Retinal pigment epithelial cell (primary cell): Measurements from ENCODE around the gene PSKH1.
A peak's percentile ranks its signal among the peaks of the same experiment; 100 is the strongest.

Source experiments
- DNase-seq: peaks from one replicate; pipeline ENCODE4 v3.0.0-alpha.2; 2010; ENCODE audit warnings: low read depth
- H3K4me3 ChIP-seq: 2 replicates; pipeline ENCODE4 v1.5.1; 2011; ENCODE audit warnings: mild to moderate bottlenecking, low read length, control low read depth, moderate library complexity
- TF ChIP-seq, protein P1 (sequence below): conservative IDR thresholded peaks from 2 replicates; pipeline ENCODE4 v1.5.1; 2011; ENCODE audit warnings: low read depth, low read length, control low read depth, inconsistent platforms

Gene PSKH1

GRCh38 chr16:67847064-67847861, 45.8 kb upstream of the PSKH1 start, which contains the start of gene CENPT:
Gene CENPT (minus strand): TSS chr16:67847693. CDS start chr16:67833859, 13,834 bp downstream.
- DNase-seq: no peak
- peak within 1 kb of the TSS; percentile 88 for H3K4me3 ChIP-seq
- TF ChIP-seq, protein P1, sequence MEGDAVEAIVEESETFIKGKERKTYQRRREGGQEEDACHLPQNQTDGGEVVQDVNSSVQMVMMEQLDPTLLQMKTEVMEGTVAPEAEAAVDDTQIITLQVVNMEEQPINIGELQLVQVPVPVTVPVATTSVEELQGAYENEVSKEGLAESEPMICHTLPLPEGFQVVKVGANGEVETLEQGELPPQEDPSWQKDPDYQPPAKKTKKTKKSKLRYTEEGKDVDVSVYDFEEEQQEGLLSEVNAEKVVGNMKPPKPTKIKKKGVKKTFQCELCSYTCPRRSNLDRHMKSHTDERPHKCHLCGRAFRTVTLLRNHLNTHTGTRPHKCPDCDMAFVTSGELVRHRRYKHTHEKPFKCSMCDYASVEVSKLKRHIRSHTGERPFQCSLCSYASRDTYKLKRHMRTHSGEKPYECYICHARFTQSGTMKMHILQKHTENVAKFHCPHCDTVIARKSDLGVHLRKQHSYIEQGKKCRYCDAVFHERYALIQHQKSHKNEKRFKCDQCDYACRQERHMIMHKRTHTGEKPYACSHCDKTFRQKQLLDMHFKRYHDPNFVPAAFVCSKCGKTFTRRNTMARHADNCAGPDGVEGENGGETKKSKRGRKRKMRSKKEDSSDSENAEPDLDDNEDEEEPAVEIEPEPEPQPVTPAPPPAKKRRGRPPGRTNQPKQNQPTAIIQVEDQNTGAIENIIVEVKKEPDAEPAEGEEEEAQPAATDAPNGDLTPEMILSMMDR: no peak

GRCh38 chr16:67848118-67848517, 44.9 kb upstream of the PSKH1 start:
- TF ChIP-seq, protein P1: no peak
- no peak for DNase-seq
- H3K4me3 ChIP-seq: peak overlapping the region; percentile 88

DNA sequence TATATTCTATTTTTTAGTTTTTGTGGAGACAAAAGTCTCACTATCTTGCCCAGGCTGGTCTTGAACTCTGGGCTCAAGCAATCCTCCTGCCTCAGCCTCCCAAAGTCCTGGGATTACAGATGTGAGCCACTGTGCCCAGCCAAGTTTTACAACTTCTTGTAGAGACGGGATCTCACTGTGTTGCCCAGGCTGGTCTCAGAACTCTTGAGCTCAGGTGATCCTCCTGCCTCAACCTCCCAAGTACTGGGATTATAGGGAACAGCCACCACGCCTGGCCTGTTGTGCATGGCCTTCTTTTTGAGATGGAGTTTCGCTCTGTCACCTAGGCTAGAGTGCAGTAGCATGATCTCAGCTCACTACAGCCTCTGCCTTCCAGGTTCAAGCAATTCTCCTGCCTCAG, 39.4 kb upstream of the PSKH1 start:
- no peak for DNase-seq
- TF ChIP-seq, protein P1: no peak
- no peak overlapping the region for H3K4me3 ChIP-seq

DNA sequence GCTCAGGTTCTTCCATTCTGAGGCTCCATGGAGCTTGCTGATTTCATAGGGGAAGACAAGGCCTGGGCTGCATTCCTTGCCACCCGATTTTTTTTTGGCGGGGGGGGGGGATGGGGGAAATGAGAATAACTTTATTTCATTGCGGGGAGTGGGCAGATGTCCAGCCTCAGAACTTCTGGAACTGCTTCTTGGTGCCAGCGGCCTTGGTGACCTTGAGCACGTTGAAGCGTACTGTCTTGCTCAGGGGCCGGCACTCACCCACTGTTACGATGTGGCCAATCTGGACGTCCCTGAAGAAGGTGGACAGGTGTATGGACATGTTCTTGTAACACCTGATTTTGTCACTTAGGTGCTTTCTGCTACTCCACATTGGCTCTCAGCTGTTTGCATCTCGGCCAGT, 37.3 kb upstream of the PSKH1 start:
- no peak overlapping the region for H3K4me3 ChIP-seq
- TF ChIP-seq, protein P1: no peak
- no peak for DNase-seq

- no peak overlapping the region for H3K4me3 ChIP-seq
- TF ChIP-seq, protein P1: no peak
- DNase-seq: no peak
Measured at GRCh38 chr16:67856927-67857546, 36.0 kb upstream of the PSKH1 start.

- DNase-seq: peak; percentile 64
- TF ChIP-seq, protein P1: no peak
- no peak overlapping the region for H3K4me3 ChIP-seq
Measured at GRCh38 chr16:67857547-67858233, 35.4 kb upstream of the PSKH1 start.
